Sigmoid colon (tissue), 4 donors: ENCODE measurements around the gene SLC24A4.

ENCODE experiments used
- CTCF ChIP-seq, 4 experiments: fragments of 450-650 bp in 3 of 4; fragments of 200-600 bp in 1 of 4; IDR thresholded peaks; one replicate each; pipeline ENCODE4 v1.5.1; 2016 to 2019; ENCODE audit warnings: antibody characterized with exemption in 4 of 4, mild to moderate bottlenecking in 3 of 4, moderate library complexity in 2 of 4
- EP300 ChIP-seq, 4 donors: sonication (generic); formaldehyde crosslinking; IDR thresholded peaks; one replicate each; pipeline ENCODE4 v1.6.1; 2017; ENCODE audit warnings: antibody characterized with exemption in 4 of 4
- POLR2A ChIP-seq, 2 donors: fragments of 450-650 bp; IDR thresholded peaks; one replicate each; pipeline ENCODE4 v1.6.1; 2016; ENCODE audit warnings: antibody characterized with exemption in 2 of 2, mild to moderate bottlenecking in 2 of 2, moderate library complexity in 2 of 2
- POLR2AphosphoS5 ChIP-seq, 4 donors: sonication (generic); formaldehyde crosslinking; IDR thresholded peaks; one replicate each; pipeline ENCODE4 v1.6.1; 2017; ENCODE audit warnings: antibody characterized with exemption in 4 of 4

- TF ChIP-seq CTCF (IDR thresholded peaks at IDR 0.05) (no peak), POLR2A (IDR thresholded peaks at IDR 0.05) (no peak), EP300 (IDR thresholded peaks at IDR 0.05) (no peak), POLR2AphosphoS5 (IDR thresholded peaks at IDR 0.05) (no peak)
These were observed 82.0 kb downstream of the SLC24A4 start for GRCh38 chr14:92404938-92405337.
